WERI-Rb-1 (cell line): ENCODE measurements around the gene PELI2.

ENCODE experiments used
- DNase-seq: peaks from one replicate; pipeline ENCODE4 v3.0.0-alpha.2; 2020
- H3K27ac ChIP-seq: fragments of 250-450 bp; sonication (Bioruptor Pico); 2 replicates; pipeline ENCODE4 v1.5.1; 2020; ENCODE audit warnings: mild to moderate bottlenecking, moderate library complexity
- H3K27me3 ChIP-seq: fragments of 250-450 bp; sonication (Bioruptor Pico); 2 replicates; pipeline ENCODE4 v1.5.1; 2021; ENCODE audit warnings: mild to moderate bottlenecking, low read depth, moderate library complexity; ENCODE audit not compliant: insufficient read depth, severe bottlenecking
- H3K36me3 ChIP-seq: fragments of 250-450 bp; sonication (Bioruptor Pico); 2 replicates; pipeline ENCODE4 v1.5.1; 2020; ENCODE audit warnings: mild to moderate bottlenecking, moderate library complexity
- H3K4me3 ChIP-seq: 2 replicates; pipeline ENCODE4 v1.5.1; 2011; ENCODE audit warnings: low read depth, mild to moderate bottlenecking, control low read depth, low read length
- H3K9me3 ChIP-seq: fragments of 250-450 bp; sonication (Bioruptor Pico); 2 replicates; pipeline ENCODE4 v1.5.1; 2021; ENCODE audit warnings: mild to moderate bottlenecking, moderate library complexity; ENCODE audit not compliant: severe bottlenecking
- TF ChIP-seq, protein P1 (sequence below): IDR thresholded peaks from 2 replicates; pipeline ENCODE4 v1.5.1; 2011; ENCODE audit warnings: low read depth, mild to moderate bottlenecking, control low read depth, inconsistent platforms, low read length

Gene PELI2

DNA sequence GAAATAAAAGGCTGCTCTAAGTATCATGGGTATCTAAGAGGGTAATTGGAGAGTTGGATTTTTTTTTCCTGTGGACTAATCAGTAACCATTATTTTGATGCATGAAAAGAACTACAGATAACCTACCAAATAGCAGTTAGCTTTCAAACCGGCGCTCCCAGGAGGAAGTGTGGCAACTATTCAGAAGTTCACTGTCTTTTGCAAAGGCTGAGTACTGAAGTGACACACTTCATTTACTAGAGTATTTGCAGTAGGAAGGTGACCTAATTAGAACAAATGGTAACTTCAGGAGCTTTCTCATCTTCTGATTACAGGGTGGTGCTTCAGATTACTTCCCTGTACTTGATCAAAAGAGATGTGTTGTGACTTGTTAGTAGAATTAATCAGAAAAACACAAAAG is 87.7 kb downstream of the PELI2 start:
- Histone ChIP-seq H3K36me3 (no peaks in the 10 kb centered on the region), H3K27ac (no peak overlapping the region), H3K27me3 (no peaks in the 10 kb centered on the region), H3K9me3 (no peaks in the 10 kb centered on the region), H3K4me3 (no peak overlapping the region)
- TF ChIP-seq, protein P1, sequence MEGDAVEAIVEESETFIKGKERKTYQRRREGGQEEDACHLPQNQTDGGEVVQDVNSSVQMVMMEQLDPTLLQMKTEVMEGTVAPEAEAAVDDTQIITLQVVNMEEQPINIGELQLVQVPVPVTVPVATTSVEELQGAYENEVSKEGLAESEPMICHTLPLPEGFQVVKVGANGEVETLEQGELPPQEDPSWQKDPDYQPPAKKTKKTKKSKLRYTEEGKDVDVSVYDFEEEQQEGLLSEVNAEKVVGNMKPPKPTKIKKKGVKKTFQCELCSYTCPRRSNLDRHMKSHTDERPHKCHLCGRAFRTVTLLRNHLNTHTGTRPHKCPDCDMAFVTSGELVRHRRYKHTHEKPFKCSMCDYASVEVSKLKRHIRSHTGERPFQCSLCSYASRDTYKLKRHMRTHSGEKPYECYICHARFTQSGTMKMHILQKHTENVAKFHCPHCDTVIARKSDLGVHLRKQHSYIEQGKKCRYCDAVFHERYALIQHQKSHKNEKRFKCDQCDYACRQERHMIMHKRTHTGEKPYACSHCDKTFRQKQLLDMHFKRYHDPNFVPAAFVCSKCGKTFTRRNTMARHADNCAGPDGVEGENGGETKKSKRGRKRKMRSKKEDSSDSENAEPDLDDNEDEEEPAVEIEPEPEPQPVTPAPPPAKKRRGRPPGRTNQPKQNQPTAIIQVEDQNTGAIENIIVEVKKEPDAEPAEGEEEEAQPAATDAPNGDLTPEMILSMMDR: no peak
- no peak for DNase-seq

DNA sequence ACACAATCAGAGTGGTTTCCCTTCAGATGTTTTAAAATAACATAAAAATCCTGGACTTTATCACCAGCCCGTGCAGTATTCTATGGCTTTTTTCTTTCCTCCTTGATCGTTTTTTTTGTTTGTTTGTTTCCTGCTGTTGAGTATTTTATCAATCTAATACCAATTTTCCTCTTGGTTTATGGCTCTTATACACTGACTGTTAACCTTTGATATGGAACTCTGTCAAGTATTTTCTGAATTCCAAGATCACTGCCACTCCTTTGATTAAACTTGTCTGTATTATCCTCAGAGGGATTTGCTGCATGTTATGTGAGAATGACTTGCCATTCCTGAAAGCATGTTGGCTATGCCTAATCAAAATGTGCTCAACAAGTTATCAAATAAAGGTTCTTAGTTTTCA is 88.4 kb downstream of the PELI2 start:
- H3K9me3 ChIP-seq: no peaks in the 10 kb centered on the region
- H3K4me3 ChIP-seq: no peak overlapping the region
- H3K27ac ChIP-seq: no peak overlapping the region
- TF ChIP-seq, protein P1: no peak
- H3K27me3 ChIP-seq: no peaks in the 10 kb centered on the region
- no peaks in the 10 kb centered on the region for H3K36me3 ChIP-seq
- no peak for DNase-seq

DNA sequence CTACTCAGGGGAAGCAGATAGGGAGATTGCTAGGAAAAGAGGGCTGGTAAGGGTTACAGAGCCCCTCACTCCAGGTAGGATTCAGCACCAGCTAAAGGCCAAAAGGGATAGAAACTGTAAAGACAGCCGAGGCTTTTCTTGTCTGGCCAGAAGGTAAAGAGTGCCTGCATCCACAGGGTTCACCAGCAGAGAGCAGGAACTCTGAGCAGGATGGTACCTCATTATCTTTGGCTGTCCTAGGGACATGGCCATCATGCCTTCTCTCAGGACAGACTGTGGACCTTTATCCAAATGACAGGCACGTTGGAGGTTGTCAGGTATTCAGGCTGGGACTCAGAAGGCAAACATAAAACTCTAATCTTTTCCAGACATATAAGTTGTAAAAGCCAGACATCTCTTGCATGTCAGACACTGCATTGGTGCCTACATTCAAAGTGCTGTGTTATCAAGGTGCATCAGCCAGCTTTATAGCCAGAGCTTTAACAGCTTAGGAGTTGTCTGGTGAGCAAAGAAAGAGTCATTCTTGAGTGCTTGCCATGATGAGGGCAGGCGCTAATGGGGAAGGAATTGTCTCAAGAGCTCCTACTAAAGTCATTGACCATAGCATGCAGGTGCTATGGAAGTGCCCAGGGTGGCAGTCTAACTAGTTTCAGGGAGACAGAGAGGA is 89.5 kb downstream of the PELI2 start:
- H3K9me3 ChIP-seq: no peaks in the 10 kb centered on the region
- TF ChIP-seq, protein P1: no peak
- no peaks in the 10 kb centered on the region for H3K36me3 ChIP-seq
- no peak overlapping the region for H3K4me3 ChIP-seq
- no peak for DNase-seq
- no peaks in the 10 kb centered on the region for H3K27me3 ChIP-seq
- H3K27ac ChIP-seq: no peak overlapping the region

DNA sequence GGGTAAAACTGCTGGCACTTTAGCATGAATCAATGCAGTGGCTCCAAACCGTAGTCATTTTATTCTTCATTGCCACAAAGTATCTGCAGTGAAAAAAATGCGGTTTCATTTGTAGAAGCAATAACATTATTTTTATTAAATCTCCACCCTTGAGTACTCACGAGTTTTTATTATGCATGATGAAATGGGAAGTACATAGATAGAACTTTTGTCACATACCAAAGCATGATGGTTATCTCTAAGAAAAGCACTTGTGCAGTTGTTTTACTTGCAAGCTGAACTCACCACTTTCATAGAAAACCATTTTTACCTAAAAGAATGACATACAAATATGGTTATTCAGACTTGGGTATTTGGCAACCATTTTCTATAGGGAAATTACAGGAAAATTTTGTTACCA is 90.3 kb downstream of the PELI2 start:
- H3K9me3 ChIP-seq: no peaks in the 10 kb centered on the region
- no peaks in the 10 kb centered on the region for H3K27me3 ChIP-seq
- no peak overlapping the region for H3K4me3 ChIP-seq
- H3K27ac ChIP-seq: no peak overlapping the region
- H3K36me3 ChIP-seq: no peaks in the 10 kb centered on the region
- TF ChIP-seq, protein P1: no peak
- no peak for DNase-seq

DNA sequence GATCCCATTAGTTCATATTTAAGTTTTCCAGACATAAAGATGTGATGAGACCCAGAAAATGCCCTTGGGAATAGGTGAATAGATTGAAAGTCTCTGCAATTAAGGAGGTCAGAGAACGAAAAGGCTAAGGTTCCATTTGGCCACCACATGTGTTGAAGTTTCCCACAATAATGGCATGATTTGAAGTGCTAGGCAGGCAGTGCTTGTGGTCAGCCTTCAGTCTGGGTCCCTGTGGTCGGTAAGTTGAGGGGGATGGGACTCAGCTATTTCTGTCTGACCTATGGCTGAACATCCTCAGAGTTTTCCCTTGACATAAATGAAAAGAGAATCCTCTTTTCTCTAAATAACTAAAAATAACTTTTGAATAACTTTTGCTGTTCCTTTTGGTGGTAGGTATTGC is 92.4 kb downstream of the PELI2 start:
- TF ChIP-seq, protein P1: no peak
- DNase-seq: no peak
- no peaks in the 10 kb centered on the region for H3K27me3 ChIP-seq
- no peak overlapping the region for H3K4me3 ChIP-seq
- no peaks in the 10 kb centered on the region for H3K9me3 ChIP-seq
- no peaks in the 10 kb centered on the region for H3K36me3 ChIP-seq
- H3K27ac ChIP-seq: no peak overlapping the region

DNA sequence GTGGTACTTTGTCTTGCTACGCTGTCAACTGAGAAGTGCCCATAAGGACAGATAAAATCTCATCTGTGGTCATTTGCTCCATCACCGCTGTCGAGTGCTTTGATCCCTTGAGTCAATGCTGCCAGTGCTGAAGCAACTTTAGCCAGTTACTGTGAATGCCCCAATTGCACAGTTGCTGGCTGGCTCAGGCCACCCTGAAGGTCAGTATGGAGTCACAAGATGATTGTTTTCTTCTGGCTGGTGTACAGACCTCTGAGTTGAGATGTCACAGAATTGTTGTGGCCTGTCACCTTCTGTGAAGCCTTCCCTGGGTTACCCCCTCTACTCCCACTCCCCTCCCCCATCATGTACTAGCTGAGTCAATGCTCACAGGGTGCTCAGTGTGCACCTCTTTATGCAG is 92.9 kb downstream of the PELI2 start:
- DNase-seq: no peak
- Histone ChIP-seq H3K27me3 (no peaks in the 10 kb centered on the region), H3K27ac (no peak overlapping the region), H3K4me3 (no peak overlapping the region), H3K36me3 (no peaks in the 10 kb centered on the region), H3K9me3 (no peaks in the 10 kb centered on the region)
- TF ChIP-seq, protein P1: no peak
